ENCODE data around the gene MACF1.

The MACF1 gene

GRCh38 chr1:39360731-39361130 is 156.2 kb downstream of the MACF1 start:
- no peak for DNase-seq

GRCh38 chr1:39361446-39361845 is 157.0 kb downstream of the MACF1 start:
- no peak for DNase-seq

GRCh38 chr1:39363267-39363666 is 158.8 kb downstream of the MACF1 start:
- DNase-seq, result no peak

- DNase-seq, result no peak
Measured at GRCh38 chr1:39368045-39368444, 163.6 kb downstream of the MACF1 start.

- no peak for DNase-seq
Measured at GRCh38 chr1:39369565-39369964, 165.1 kb downstream of the MACF1 start.

- no peak for DNase-seq
Measured at GRCh38 chr1:39370602-39371001, 166.1 kb downstream of the MACF1 start.

GRCh38 chr1:39372105-39372504 is 167.6 kb downstream of the MACF1 start:
- DNase-seq, result no peak

- no peak for DNase-seq
Measured at GRCh38 chr1:39376656-39377055, 172.2 kb downstream of the MACF1 start.

GRCh38 chr1:39378377-39378776 is 173.9 kb downstream of the MACF1 start:
- no peak for DNase-seq

GRCh38 chr1:39379187-39379586 is 174.7 kb downstream of the MACF1 start:
- no peak for DNase-seq

- no peak for DNase-seq
Measured at GRCh38 chr1:39380036-39380435, 175.5 kb downstream of the MACF1 start.

- DNase-seq, result no peak
Measured at GRCh38 chr1:39381839-39382238, 177.3 kb downstream of the MACF1 start.

GRCh38 chr1:39384305-39384704 is 179.8 kb downstream of the MACF1 start:
- DNase-seq, result no peak

GRCh38 chr1:39385067-39385988 is 180.8 kb downstream of the MACF1 start:
- no peak for DNase-seq

GRCh38 chr1:39386997-39387396 is 182.5 kb downstream of the MACF1 start:
- DNase-seq, result no peak

GRCh38 chr1:39387452-39387851 is 183.0 kb downstream of the MACF1 start:
- DNase-seq, result no peak

- no peak for DNase-seq
Measured at GRCh38 chr1:39391691-39392679, 187.5 kb downstream of the MACF1 start.

GRCh38 chr1:39392851-39393573 is 188.5 kb downstream of the MACF1 start:
- no peak for DNase-seq

- no peak for DNase-seq
Measured at GRCh38 chr1:39393645-39394044, 189.2 kb downstream of the MACF1 start.

- DNase-seq, result no peak
Measured at GRCh38 chr1:39394059-39394458, 189.6 kb downstream of the MACF1 start.

- peak; percentile 44 for DNase-seq
Measured at GRCh38 chr1:39394598-39394997, 190.1 kb downstream of the MACF1 start.

GRCh38 chr1:39395357-39395831 is 190.9 kb downstream of the MACF1 start:
- no peak for DNase-seq

GRCh38 chr1:39396671-39397070 is 192.2 kb downstream of the MACF1 start:
- DNase-seq, result no peak

Data from central memory CD4-positive, alpha-beta T cell (primary cell).